Stomach (tissue), 4 donors: ENCODE measurements around the gene S100A11.

Experiments used
- CTCF ChIP-seq, 7 experiments: fragments of 450-650 bp in 4 of 7; fragments of 200-600 bp in 3 of 7; sonication (generic) in 3 of 7; IDR thresholded peaks; one replicate each; pipeline ENCODE4 v1.5.1; 2016 to 2019; ENCODE audit warnings: antibody characterized with exemption in 7 of 7, control low read depth in 2 of 7, mild to moderate bottlenecking in 1 of 7
- EP300 ChIP-seq: sonication (generic); formaldehyde crosslinking; IDR thresholded peaks from one replicate; pipeline ENCODE4 v1.6.1; 2017; ENCODE audit warnings: antibody characterized with exemption
- POLR2A ChIP-seq, 4 donors: fragments of 450-650 bp; IDR thresholded peaks; one replicate each; pipeline ENCODE4 v1.6.1; 2016; ENCODE audit warnings: antibody characterized with exemption in 4 of 4, control low read depth in 2 of 4, mild to moderate bottlenecking in 1 of 4, moderate library complexity in 1 of 4
- POLR2AphosphoS5 ChIP-seq, 3 donors: sonication (generic); formaldehyde crosslinking; IDR thresholded peaks; one replicate each; pipeline ENCODE4 v1.6.1; 2016; ENCODE audit warnings: antibody characterized with exemption in 3 of 3

DNA sequence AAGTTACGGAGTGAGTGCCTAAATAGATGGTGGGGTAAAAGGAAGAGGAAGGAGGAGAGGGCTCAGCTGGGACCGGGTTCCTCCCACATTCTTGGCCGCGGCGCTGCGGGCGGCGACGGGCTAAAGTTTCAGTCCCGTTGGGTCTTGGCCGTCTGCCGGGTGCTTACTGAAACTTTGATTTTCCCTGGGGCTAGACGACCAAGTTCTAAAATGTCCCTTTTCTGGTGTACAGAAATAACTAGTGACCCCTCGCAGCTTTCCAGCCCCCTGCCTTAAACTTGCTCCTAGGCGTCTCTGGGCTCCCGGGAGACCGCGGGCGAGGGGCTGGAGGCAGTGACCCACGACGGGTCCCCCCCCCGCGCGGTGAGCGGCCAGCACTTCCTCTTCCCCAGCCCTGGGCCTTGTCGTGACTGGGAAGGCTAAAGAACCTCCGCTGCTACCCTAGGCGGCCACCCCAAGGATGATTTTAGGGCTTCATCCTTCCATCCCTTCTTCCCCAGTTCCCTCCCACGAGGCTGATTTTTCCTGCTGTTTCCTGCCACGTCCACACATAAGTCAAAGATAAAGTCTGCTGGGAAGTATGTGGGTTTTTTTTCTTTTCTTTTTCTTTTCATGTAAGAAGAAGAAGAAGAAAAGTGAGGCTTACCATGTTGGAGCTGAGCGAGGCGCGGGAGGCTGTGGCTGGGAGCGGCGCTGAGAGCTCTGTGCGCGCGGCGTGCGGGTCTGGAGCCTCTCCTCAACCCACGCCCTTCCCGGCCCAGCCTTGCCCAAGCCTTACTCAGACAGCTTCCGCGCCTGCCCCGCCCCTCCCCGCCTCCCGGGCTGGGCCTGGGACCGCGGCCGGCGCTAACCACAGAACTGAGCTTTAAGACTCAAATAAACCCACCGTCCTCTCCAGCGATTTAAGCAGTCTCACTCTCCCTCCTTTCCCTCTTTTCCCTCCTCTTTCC lies at the start of gene S100A11:
- no peak for TF ChIP-seq CTCF (IDR thresholded peaks at IDR 0.05)
- TF ChIP-seq POLR2A (IDR thresholded peaks at IDR 0.05) = peak in 2 of 4 donors; percentile 79 to 82
- TF ChIP-seq POLR2AphosphoS5 (IDR thresholded peaks at IDR 0.05) = peak; percentile 68 to 98 (median 95)
- no peak for TF ChIP-seq EP300
